NCI-H1436 treated with DMSO at 0.1 percent for 48 hours (cell line): ENCODE measurements around the gene TPT1.
A peak's percentile ranks its signal among the peaks of the same experiment; 100 is the strongest.
"Not testable (repeated sequence)": the region's sequence is repeated elsewhere in the genome, so short reads cannot be mapped to it uniquely, and the experiment has no call there.

ENCODE experiments used
- DNase-seq: peaks from one replicate; lab custom pipeline; 2025; lab: John Stamatoyannopoulos, UW

Gene TPT1

DNA sequence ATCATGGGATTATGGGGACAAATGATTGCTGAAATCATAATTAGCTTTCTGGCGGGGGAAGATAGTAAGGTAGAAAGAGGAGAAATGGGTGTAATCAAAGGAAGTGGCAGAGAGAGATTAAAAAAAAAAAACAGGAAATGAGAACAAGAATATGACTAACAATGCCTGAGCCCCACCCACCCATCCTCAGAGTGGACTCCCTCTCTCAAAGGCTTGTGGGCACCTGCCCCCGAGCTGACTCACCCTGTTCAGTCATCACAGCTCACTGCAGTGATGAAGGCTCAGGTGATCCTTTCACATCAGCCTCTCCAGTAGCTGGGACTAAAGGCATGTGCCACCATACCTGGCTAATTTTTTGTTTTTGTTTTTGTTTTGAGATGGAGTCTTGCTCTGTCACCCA lies 26.4 kb upstream of the TPT1 start:
- DNase-seq: peak; percentile 7

DNA sequence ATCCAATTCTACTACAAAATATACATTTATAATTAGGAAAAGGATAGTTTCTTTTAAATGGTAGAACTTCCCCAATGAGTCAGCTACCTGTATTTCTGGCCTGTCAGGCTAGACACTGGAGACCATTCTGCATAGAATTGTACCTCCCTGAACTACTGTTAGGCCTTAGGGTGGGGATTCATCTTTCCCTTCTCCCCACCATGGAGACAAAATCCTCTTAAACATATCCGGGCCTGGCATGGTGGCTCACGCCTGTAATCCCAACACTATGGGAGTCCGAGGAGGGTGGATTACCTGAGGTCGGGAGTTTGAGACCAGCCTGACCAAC lies 24.5 kb upstream of the TPT1 start:
- no peak for DNase-seq

DNA sequence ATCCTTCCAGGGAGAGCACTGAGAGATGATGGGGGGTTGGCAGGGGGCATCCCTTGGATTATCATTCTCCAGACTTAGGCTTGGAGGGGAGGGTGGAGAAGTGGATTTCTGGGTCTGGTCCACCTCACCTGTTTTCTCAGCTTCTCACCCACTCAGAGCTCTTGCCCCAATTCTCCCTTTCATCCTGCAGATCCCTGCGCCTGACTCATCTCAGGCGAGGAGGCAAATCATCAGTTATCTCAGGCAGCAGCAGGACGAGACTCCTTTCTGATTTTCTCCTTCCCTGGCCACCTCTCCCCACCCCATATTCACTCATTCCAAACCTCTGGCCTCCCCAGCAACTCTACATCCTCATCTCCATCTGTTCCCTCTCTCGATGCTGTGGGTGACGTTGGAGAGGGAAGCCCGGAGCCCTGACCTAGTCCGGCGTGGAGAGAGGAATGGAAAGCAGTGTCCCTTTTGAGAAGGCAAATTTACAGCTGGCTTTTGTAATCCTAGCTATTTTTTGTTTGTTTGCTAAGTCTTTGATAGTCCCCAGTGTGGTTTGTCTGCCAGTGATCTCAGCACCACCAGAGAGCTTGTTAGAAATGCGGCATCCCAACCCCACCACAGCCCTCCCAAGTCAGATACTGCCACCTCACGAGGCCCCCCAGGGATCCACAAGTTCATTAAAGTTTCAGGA lies 24.0 kb upstream of the TPT1 start:
- no peak for DNase-seq

DNA sequence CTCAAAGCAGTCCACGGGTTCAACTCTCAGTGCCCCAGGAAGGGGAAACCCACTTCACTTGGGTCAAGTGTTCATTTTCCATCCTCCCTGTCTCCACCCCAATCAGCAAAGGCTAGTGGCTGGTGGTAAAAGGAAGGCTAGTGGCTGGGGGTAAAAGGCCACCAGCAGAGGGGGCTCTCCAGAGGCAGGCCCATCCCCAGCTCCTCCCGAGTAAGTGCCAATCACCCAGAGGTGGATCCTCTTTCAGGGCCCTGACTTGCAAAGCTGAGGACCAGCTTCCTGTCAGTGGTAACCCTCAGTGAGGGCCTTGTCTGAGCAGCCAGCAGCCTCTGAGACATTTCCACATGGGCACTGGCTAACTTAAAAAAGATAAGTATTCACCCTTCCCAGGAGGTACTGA lies 22.0 kb upstream of the TPT1 start:
- no peak for DNase-seq

DNA sequence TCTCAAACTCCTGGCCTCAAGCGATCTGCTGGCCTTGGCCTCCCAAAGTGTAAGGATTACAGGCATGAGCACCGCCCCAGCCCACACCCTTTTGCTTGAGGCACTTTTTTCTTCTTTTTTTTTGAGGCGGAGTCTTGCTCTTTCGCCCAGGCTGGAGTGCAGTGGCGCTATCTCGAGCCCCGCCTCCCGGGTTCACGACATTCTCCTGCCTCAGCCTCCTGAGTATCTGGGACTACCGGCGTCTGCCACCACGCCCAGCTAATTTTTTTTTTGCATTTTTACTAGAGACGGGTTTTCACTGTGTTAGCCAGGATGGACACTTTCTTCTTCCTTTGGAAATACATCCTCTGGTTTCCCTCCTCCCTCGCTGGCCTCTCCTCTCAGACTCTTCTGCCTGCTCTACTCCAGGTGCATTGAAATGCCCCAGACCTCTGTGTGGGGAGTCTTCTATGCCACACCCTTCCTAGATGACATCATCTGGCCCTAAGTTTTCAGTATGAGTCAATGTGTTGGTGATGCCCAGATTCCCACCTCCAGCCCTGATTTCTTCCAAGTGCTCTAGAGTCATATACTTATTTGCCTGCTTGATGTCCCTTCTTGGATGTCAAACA lies 20.7 kb upstream of the TPT1 start:
- no peak for DNase-seq

GRCh38 chr13:45356966-45357672 lies 16.1 kb upstream of the TPT1 start:
- no peak for DNase-seq

DNA sequence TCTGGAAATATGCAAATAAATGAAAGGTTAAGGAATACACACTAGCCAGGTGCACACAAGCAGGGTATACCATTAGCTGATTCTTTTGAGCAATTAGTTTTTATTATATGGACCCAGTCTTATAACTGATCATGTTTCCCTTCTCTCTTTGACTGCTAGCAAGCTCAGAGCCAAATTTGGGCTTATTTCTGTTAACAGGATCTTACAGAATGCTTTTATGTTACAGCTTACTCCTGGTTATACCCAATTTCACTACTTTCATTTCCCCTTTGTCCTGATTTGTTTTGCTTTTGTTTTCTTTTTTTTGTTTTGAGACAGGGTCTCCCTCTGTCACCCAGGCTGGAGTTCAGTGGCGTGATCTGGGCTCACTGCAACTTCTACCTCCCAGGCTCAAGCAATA lies 12.9 kb upstream of the TPT1 start:
- DNase-seq: no peak

GRCh38 chr13:45352031-45352430 lies 11.0 kb upstream of the TPT1 start:
- DNase-seq: no peak

- DNase-seq: no peak
These were observed 9.2 kb upstream of the TPT1 start for GRCh38 chr13:45350152-45350551.

- no peak for DNase-seq
These were observed 8.5 kb upstream of the TPT1 start for GRCh38 chr13:45349438-45349837.

- not testable (repeated sequence) for DNase-seq
These were observed 3.1 kb upstream of the TPT1 start for GRCh38 chr13:45344064-45344463.

- not testable (repeated sequence) for DNase-seq
These were observed 2.1 kb upstream of the TPT1 start for GRCh38 chr13:45343102-45343501.

- DNase-seq: not testable (repeated sequence)
These were observed 1.7 kb upstream of the TPT1 start for GRCh38 chr13:45342668-45343067.

GRCh38 chr13:45341799-45342500 lies 967 bp upstream of the TPT1 start:
- DNase-seq: no peak

GRCh38 chr13:45340422-45341033 lies 455 bp downstream of the TPT1 start:
- no peak for DNase-seq

- DNase-seq: no peak
These were observed 1.1 kb downstream of the TPT1 start for GRCh38 chr13:45339867-45340266.

- no peak for DNase-seq
These were observed 1.6 kb downstream of the TPT1 start for GRCh38 chr13:45339399-45339798.

- no peak for DNase-seq
These were observed 3.2 kb downstream of the TPT1 start for GRCh38 chr13:45337803-45338202.

DNA sequence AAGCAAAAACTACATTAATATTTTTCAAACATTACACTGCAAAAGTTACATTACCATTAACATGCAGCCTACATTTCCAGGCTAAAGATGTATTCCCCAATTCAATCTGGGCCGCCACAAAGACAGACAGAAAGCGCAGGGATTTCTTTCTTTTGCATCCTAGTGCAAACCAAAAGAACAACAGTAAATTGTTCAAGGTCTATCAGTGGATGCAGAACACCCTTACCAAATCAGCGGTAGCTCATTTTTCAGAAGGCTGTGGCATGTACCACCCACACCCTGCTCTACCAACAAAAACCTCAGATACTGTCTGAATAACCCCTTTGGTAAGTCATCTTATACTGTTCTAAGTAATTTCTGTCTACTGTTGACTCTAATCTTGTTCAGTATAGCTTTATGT lies 3.6 kb downstream of the TPT1 start:
- no peak for DNase-seq

DNA sequence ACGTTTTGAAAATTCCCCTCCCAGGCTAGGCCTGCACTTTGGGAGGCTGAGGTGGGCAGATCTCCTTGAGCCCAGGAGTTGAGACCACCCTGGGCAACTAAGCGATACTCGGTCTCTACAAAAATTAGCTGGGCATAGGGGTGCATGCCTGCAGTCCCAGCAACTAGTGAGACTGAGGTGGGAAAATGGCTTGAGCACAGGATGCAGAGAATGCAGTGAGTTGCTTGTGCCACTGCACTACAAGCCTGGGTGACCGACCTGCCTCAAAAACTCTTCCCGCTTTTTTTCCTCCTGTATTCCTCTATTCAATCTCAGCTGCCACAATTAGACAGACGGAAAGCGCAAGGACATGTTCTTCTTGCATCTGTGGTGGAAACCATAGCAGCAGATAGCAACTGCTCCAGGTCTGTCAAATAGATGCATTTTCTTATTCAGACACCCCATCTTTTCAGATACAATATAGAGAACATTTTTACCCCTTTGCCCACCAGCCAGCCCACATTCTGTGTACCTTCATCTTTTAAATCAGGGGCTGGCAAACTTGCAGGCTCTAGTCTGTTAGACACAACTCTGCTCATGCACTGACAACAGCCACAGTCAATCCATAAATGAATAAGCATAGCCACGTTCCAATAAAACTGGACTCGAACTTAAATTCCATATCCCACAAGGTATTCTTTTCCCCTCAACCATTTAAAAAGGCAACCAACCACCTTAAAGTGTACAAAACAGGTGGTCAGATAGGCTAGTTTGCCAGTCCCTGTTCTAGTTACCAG lies 4.8 kb downstream of the TPT1 start:
- no peak for DNase-seq

DNA sequence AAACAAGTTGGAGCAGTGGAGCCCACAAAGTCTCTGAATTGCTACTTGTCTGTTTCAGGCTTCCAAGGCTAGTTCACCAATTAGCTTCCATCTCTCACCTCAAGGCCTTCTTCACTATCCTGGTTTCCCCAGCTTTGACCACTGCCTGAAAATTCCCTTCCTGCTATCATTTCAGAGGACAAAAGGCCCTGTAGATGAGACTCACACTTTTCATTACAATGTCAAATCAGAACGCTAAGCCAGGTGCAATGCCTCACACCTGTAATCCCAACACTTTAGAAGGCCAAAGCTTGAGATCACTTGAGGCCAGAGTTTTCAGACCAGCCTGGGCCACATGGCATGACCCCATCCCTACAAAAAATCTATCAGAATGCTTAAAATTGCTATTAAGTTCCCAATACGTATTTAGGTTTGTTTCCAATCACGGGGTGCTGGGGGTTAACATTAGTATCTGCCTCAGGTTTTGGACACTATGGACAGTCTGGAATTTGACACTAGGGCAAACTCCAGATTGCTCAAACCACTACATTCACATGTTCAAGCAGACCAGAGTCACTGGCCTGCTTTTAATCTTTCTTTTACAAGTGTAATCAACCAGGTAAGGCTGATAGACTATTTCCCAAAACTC lies 5.5 kb downstream of the TPT1 start:
- DNase-seq: no peak
